NCI-H2196 treated with DMSO at 0.1 percent for 48 hours (cell line): ENCODE data around the gene SARNP.

ENCODE experiments used
- DNase-seq: peaks from one replicate; lab custom pipeline; 2025; ENCODE audit not compliant: unreplicated experiment; lab: John Stamatoyannopoulos, UW

The SARNP gene

DNA sequence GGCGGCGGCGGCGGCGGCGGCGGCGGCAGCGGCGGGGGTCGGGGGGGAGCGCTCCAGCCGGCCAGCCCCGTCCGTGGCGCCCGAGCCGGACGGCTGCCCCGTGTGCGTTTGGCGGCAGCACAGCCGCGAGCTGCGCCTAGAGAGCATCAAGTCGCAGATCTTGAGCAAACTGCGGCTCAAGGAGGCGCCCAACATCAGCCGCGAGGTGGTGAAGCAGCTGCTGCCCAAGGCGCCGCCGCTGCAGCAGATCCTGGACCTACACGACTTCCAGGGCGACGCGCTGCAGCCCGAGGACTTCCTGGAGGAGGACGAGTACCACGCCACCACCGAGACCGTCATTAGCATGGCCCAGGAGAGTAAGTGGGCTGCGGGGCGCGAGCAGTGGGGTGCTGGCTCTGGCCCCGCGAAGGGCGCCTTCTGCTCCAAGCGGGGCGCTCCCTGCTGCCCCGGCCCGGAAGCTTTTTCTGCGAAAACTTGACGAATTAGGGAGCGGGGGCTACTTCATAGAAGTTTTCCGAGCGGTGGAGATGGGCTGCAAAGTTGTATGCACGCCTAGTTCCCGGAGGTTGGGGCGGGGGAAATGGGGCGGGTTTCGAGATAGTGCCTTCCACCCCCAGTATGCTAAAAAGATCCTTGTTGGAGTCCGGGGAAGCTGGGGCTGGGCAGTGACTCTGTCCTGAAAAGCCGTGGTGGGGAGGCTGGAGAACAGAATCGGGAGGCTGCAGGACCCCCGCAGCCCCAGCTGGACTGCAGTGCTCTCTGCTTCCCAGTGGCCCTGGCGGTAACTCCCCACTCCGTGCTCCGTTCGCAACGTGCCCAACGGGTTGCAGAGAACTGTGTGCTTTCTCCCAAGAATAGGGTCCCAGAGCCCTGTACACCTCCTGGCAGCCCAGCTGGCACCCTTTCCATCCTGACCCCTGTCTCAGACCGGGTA, 73.9 kb downstream of the SARNP start:
- peak; percentile 19 for DNase-seq

GRCh38 chr12:55742719-55743405, 74.7 kb downstream of the SARNP start, which contains the start of gene GDF11:
TSS of gene GDF11 (plus strand) at chr12:55743122. CDS start at chr12:55743317, 195 bp downstream.
- peak; percentile 59 for DNase-seq

- no peak for DNase-seq
Observed at GRCh38 chr12:55741931-55742680, 75.4 kb downstream of the SARNP start.

DNA sequence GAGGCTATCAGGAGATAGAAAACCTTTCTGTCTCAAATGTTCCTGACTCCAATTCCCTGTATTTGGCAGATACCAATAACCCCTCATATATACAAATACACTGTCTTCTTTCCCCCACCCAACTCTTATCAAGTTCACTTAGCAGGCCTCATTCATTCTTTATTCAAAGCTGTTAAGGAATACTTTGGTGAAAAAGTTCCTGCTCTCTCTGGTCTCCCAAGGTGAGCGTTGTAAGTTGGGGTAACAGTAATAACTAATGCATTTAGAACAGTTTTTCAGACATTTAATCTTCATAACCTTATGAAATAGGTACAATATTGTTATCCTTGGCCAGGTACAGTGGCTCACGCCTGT, 78.5 kb downstream of the SARNP start:
- peak; percentile 56 for DNase-seq

- peak; percentile 77 for DNase-seq
Observed at GRCh38 chr12:55738123-55739024, 79.2 kb downstream of the SARNP start.

GRCh38 chr12:55737581-55738122, 79.9 kb downstream of the SARNP start:
- no peak for DNase-seq

DNA sequence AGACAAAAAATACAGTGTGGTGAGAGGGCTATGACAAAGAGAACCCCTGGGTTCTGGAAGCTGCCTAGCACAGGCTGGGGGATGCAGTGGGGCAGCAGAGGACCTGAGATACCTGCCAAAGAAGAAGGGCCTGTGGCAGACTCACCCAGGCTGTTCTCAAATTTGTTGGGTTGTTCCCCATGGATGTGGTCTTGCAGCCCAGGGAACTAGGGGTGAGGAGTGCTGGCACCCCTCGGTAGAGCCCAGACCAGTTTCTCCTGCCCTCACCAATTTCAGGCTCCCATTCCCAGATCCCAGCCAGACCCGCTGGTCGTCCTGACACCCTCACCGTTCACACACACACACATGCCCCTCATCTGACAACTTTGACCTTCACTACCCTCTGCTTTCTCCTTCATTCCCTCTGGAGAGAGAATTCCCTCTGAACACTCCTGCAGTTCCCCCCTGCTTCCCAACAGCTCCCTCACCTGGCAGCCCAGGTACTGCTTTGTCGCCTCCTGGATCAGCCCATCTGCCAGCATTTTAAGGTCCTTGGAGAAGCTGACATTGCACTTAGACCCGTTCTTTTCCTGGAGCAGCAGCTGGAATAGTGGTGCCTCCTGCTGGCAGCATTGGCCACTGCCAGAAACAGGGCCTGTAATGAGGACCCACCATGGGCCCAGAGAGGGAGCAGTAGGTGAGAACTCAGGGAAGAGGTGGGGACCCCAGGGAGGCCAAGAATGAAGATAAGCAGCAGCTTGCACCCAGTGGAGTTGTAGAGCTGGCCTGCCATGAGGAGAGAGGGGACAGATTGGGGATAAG, 80.5 kb downstream of the SARNP start:
- DNase-seq = peak; percentile 70

DNA sequence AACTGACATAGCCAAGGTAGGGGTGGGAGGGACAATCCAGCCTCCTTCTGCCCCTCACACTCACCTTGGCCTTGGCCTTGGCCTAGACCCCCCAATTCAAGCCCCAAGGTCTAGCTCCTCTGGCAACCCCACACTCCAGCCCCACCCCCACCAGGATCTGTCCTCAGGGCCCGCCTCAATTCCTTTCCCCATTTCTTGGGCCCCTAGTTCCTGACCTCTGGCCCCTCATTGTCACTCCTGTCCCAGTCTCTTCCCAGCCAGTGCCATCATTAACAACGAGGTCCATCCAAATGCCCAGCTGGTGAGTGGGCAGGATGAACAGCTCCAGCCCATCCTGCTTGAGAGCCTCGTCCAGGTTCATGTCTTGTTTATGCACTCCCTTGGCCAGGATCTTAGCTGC, 81.4 kb downstream of the SARNP start:
- DNase-seq = no peak

- no peak for DNase-seq
Observed at GRCh38 chr12:55734595-55734994, 82.9 kb downstream of the SARNP start.

GRCh38 chr12:55733858-55734257, 83.7 kb downstream of the SARNP start:
- DNase-seq = no peak

DNA sequence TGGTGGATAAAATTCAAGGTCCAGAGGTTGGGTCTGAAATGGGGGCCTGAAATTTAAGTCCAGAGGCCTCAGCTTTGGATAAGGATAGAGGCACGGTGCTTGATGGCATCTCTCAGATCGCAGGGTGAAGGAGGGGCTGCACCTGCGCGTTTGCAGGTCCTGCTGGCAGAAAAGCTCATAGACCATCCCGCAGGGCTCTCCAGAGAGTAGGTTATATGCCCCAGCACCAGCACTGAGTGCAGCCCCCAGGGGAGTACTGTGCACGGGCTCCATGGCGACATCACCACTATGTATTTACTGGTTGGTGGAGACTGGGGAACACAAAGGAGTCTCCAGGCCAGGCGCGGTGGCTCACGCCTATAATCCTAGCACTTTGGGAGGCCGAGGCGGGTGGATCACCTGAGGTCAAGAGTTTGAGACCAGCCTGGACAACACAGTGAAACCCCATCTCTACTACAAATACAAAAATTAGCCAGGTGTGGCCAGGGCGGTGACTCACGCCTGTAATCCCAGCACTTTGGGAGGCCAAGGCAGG, 84.4 kb downstream of the SARNP start:
- DNase-seq = no peak

DNA sequence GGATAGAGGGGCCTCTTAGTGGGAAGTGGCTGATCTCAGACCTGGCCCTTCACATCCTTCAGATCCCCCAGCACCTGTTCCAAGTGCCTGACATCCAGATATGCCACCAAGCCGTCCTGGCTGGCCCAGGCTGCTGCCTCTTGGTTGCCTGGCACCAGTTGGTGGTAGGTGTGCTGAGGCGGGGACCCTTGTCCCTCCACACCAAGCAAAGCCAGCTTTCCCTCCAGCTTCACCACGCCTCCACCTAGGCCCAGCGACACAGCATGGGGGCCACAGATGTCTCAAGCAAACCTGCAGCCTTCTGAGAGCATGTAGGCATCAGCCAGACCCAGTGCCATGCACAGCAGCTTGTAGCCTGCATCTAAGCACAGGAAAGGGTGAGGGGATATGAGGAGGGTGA, 85.2 kb downstream of the SARNP start:
- no peak for DNase-seq

GRCh38 chr12:55729819-55730818, 87.4 kb downstream of the SARNP start:
- no peak for DNase-seq

DNA sequence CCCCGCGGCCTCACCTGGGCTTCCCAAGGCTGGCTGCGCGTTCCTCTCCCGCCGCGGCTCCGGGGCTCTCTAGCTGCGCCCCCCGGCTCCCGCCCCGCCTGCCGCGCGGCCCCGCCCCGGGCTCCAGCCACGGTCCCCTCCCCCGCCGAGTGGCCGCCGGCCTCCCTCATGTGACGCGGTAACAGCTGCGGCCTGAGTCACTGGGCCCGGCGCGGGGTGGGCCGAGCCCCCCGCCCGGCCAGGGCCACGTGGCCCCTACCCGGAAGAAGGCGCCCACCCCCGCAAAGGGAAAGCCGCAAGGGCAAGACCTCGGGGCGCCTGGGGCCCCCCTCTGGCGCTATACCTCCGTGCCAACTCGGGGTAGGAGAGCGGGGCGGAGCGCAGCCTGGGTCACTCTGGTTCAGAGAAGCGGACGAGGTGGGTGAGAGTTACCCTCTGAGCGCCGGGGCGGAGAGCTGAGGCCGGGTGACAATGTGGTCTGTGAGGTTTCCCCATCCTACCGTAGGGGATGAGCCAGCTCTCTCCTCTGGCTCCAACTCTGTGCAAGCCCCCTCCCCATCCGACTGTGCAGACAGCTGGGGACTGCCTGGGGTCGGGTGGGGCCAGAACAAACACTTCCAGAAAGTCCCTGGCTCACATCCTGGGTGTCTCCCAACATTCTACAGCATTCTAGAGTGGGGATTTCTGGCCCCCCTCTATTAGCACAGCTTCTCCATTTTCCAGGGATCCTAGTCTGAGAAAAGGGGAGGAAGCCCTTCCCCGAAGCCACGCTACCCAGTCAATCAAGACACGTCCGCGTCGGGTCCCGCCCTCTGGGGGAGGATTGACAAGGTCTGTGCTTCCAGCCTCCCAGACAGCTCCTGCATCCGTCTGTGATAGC, 88.3 kb downstream of the SARNP start, which contains the start of gene CD63:
CD63 (minus strand) TSS at position 71 of the 880 bp plus-strand sequence. CDS start 668 bp downstream, outside the sequence.
- peak; percentile 69 for DNase-seq

- no peak for DNase-seq
Observed at GRCh38 chr12:55728186-55728938, 89.2 kb downstream of the SARNP start.

DNA sequence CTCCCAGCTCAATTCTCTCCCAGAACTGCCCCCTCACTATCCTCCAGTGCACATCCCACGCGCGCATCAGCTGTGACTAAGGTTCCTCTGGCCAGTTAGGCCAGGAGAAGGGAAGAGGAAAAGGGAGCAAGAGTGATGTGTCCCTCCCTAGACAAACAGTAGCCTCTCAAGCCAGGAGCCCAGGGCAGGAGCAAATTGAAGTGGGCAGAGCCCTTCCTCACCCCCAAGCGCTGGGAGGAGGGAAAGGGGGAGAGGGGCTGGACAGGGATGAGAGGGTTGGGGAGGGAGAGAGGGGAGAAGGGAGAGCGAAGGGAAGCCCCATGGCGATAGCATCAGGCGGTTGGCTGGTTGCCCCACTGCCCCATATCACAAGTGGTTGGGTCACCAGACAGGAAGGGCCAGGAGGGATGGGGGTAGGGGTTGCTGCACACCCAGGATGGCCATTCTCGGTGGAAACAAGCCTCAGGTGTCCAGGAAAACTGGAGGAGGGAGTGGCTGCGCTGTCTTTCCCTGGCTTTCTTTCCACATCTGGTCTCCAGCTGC, 89.8 kb downstream of the SARNP start:
- peak; percentile 40 for DNase-seq
